Measurements from ENCODE around the gene SEC61B. TPM values are rescaled to one million over a fixed set of nuclear protein-coding genes. Genes with fewer than 3 reads are reported as not detected.
A peak's percentile ranks its signal among the peaks of the same experiment; 100 is the strongest.

Gene SEC61B
- polyA plus RNA-seq, 3 donors: 137 to 177 (median 162) TPM

- peak; percentile 63 for DNase-seq
Observed at GRCh38 chr9:99266255-99267023, 44.4 kb downstream of the SEC61B start.

- no peak for DNase-seq
Observed at GRCh38 chr9:99269416-99269815, 47.3 kb downstream of the SEC61B start.

GRCh38 chr9:99270491-99270890 lies 48.4 kb downstream of the SEC61B start:
- no peak for DNase-seq

- DNase-seq: peak; percentile 16
Observed at GRCh38 chr9:99272836-99273235, 50.8 kb downstream of the SEC61B start.

- DNase-seq: no peak
Observed at GRCh38 chr9:99274016-99274415, 51.9 kb downstream of the SEC61B start.

GRCh38 chr9:99274495-99274894 lies 52.4 kb downstream of the SEC61B start:
- no peak for DNase-seq

Other genes starting within 250 kb of the SEC61B start
- gene TGFBR1, start 117.2 kb upstream of the SEC61B start, polyA plus RNA-seq (ENCODE audit: insufficient read length in 3 of 3): 10 to 100 TPM; 41.8 to 44.5 (median 42.2) TPM
- 10 to 100 TPM; 43.1 to 45.6 (median 43.8) TPM for gene ALG2, start 340 bp upstream of the SEC61B start, polyA plus RNA-seq (ENCODE audit: insufficient read length in 3 of 3)